Stimulated activated CD4-positive, alpha-beta T cell treated with anti-CD3 and anti-CD28 coated beads, Interleukin-4, amount 100 ng/mL, for 1 hour (primary cell): ENCODE results near the gene TMEM154.

Source experiments
- DNase-seq: peaks from one replicate; pipeline ENCODE4 v3.0.0-alpha.2; 2020

The TMEM154 gene

DNA sequence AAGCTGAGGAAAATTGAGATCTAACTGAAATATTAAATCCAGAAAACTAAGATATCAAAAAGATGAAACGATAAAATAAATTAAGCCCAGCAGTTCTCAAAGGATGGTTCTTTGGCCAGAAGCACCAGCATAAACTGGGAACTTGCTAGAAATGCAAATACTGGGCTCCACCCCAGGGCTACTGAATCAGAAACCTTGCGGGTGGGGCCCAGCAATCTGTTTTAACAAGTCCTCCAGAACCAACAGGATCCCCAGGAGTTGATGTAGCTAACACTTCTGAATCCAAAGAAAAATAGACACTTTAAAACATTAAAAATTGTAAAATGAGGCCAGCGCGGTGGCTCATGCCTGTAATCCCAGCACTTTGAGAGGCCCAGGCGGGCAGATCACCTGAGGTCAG is 14.1 kb upstream of the TMEM154 start:
- no peak for DNase-seq

DNA sequence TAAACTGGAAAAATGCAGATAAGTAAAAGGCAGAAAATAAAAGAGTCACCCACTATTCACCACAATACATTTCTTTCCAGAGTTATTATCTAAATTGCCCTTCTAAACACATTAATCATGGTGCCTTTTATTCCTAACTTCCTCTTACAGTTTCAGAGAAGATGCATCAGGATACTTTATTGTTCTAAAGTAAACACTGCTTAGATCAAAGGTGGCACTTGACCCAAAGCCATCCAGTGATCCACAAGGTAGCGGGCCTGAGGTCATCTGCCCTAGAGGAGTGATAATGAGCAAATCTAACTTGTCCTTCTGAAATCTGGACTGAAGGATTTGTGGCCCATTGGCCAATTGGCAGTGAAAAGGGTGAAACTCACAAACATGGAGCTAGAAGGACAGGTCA is 12.0 kb upstream of the TMEM154 start:
- no peak for DNase-seq

DNA sequence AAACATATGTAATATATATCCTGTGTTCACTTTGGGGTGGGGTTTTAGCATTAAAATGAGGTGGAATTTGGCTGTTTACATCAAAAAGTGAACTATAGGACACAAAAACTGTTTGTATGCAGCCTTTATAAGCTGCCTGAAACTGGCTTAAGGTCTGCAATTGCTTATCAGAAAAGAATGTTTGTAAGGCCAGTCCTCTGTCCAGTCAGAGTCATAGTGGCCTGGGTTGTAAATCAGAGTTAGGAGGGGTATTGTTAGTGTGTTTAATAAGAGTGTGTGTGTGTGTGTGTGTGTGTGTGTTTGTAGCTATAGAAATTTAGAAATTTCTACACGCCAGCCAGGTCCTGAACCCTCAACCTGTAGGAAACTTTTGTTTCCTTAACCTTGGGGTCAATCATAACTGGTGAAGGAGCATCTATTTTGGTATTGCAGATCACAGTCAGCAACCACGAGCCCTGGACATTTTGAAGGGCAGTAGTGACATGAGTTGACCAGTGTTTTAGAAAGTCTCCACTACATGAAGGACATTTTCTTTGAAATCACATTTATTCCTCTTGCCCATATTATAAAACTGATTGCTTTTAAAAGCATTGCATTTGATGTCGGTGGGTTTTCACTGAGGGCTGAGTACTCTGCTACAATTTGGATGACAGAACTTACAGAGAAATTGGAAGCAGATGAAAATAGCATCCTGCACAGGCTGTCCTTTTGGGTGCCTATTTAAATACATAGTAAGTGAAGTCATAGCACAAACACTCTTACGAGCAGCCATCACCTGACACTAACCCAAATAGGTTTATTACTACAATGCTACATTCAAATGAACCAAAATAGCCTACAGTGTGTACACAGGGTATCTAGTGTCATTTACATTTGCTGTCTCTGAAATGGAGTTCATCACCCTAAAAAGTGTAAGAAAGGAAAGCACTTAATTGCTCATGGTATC is 11.2 kb upstream of the TMEM154 start:
- no peak for DNase-seq

DNA sequence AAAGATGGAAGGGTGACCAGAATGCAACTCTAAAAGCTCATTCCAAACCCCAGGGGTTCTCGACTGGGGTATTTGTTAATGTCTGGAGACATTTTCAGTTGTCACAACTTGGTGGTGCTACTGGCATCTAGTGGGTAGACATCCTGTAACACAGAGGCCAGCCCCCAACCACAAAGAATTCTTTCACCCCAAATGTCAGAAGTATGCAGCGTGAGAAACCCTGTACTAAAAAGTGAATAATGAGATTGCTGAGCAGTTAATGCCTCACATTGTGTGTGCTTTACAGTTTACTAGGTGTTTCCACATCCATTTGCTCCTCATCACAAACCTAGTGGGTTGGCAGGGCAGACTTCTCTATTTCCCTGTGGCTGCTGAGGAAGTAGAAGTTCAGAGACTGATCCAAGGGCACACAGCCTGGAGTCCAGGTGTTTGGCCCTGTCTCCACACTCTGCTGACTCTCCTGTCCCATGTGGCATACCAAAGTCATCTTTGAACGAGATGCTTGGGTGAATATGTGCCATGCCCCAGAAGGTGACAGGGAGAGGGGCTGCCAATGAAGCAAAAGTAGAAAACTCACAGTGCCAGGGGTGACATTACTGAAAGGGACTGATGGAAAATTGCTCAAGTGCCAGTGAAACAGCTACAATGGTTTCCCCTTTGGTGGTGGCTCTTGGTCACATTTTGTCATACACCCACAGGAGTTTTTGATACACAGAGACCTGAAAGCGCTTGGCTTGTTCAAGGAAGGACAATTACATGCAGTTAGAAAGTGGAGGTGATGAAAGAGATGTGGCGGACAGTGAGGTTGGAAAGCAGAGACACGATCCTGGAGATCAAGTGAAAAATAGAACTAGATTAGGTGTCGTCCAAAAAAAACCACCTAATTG is 10.1 kb upstream of the TMEM154 start:
- no peak for DNase-seq

DNA sequence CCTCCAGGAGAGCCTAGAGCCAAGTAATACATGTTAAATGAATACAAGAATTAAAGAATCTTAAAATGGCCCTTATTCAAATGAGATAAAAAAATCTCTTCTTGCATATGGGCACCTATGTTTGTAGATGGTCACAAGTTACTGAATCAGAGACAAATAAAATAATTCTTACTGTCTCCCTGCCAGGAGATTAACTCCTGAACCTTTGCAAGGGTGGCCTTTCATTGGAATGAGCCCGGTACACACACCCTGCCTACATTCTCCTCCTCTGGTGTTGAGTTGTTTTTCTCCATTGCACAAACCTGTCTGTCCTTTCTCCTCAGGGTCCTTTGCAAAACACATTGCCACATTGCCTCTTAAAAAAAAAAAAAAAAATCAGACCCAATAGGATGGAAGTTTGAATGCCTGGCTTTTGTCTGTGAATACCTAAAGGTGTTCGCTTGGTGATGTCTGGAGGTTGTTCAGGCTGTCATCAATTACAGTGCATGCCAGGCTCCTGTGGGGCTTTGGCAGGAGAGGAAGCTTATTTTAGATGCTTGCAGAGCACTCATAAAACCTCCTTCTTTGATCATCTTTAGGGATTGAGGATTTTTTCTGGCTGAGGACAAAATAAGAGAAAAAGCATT is 8.3 kb upstream of the TMEM154 start:
- no peak for DNase-seq

DNA sequence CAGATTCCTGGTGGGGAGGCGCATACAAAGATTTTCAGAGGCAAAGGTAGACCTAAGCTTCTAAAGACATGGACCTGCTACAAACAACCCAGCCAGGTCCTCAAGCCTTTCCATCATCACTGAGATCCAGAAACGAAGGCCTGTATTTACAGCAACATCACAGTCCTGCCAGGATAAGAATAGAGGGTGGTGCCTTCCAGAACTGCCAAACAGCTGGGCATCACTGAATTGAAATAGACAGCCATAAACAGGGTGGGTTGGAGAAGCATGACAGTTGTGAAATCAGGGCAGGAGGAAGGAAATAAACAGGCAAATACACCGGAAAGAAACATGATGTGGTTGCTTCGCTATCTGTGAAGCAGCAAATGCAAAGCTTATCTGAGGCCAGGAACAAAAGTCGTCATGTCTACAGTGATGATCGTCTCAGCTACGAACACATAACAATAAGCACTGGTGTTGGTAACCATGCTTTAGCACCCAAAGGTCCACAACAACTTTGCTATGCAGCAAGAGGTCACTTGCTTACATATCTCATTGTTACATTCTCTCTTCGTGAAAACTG is 6.7 kb upstream of the TMEM154 start:
- no peak for DNase-seq

DNA sequence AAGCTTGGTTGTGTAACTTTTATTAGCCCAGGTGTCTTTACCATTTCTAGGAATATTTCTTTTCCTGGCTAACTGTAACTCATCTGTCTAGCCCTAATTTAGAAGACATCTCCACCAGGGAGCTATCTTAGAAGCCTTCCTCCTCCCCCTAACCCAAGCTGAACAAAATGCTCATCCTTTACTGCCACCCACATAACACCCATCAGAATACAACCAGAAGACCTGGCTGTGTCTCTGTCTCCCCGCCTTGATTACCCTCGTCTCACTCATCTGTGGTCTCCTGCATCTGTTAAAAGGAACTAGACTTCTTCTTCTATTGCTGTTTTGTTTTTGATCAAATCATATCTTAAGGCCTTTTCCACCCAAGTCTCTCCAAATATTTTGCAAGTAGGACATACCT is 4.8 kb upstream of the TMEM154 start:
- no peak for DNase-seq

DNA sequence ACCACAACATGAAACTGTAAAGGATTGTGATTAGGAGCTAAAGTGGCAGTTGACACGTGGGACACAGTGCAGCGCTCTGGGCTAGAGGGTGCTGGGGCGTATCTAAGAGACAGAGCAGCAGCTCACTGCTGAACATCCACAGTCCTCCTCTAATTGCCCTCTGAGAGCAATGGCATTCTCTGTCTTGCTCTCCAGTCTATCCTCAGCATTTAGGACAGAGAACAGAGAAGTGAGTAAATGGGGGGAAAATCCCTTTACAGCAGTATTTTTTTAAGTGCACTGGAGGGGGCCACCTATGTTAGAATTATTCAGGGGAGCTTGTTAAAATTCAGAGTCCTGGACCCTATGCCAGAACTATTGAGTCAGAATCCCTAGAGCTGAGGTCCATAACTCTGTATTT is 4.2 kb upstream of the TMEM154 start:
- DNase-seq, result no peak

DNA sequence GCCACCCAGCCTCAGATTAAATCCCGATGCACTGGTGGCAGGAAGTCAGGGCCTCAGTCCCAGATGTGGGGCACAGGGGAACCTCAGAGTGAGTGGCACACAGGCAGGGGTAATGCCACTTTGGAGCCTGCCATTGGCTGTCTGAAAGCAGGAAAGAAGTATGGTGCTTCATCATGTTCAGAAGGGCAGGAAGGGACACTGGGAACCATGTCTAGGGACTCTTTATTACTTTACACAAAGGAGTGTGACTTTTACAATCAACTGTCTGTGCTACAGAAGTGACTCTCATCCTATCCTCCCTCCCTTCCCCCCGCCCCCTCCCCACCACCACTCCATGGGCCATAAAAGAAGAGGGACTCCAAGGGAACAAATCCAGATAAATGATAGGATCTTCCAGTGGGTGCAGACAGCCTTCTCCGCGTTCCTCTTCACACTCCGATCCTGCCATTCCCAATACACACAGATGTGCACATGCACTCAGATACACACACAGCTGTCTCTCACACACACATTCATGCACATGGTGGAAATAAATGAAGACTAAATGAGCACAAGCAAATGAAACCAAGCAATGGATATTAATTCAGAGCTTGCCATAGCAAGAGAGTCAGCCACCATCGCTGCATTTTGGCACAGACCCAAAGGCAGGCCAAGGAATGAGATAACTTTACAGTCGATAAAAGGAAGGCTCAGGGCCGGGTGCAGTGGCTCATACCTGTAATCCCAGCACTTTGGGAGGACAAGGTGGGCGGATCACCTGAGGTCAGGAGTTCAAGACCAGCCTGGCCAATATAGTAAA is 2.5 kb upstream of the TMEM154 start:
- no peak for DNase-seq

DNA sequence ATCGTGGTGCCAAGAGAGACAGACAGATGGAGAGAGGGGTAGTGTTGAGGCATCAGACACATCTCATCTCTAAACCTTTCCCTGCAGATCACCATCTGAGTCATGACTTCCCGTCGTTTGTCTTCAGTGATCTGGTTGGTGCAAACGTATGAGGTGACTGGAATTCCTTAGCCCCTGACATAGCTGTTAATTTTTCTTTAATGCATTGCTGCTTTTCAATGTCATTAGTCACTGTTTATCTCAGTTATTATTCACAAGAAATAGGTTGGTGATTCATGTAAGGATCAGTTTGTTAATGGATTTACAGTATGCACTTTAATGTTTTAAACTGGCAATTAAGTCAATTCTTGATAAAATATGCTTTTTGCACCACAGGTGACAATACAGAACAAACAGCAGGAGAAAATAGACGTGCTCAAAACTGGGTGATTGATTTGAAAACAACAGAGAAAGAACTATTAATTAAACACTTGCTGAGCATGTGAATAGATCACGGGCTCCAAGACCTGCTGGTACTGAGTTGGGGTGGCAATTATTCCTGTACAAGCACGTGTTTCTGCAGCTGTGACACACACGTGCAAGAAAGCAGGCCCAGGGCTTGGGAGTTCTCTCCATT is 1.3 kb upstream of the TMEM154 start:
- DNase-seq, result no peak

DNA sequence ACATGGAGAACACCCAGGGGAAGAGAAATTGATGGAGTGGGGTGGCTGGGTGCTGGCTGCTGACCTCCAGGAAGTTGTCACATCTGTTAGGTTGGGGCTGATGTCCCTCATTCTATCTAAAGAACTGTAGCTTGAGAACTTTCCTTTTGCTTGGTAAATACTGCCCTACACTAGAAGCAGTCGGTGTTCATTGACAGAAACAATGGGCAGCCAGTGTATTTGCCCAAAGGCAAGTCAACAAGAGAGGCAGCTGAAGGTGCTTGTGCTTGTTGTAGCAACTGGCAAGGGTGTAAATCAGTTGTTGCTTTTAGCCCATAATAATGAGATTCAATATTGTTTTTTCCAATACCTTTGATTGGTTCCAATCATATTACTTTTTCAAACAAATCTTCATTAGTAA is 956 bp downstream of the TMEM154 start:
- no peak for DNase-seq

DNA sequence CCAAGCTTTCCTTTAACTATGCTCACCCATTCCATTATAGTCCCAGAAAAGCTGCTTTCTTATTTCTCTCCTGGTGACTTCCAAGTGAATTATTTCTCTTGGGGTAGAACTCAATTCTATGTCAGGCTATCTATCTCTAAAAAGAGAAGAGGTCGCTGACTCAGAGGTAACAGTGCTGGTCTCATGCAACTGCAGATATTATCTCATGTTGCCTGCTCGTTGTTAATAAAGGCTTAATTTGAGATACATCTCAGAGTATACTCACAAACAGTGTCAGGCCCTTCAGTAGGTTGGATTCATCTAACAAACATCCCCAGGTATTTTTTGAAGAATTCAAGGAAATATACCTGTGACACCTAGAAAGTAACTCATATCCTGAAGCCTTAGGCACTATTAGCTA is 2.7 kb downstream of the TMEM154 start:
- no peak for DNase-seq

DNA sequence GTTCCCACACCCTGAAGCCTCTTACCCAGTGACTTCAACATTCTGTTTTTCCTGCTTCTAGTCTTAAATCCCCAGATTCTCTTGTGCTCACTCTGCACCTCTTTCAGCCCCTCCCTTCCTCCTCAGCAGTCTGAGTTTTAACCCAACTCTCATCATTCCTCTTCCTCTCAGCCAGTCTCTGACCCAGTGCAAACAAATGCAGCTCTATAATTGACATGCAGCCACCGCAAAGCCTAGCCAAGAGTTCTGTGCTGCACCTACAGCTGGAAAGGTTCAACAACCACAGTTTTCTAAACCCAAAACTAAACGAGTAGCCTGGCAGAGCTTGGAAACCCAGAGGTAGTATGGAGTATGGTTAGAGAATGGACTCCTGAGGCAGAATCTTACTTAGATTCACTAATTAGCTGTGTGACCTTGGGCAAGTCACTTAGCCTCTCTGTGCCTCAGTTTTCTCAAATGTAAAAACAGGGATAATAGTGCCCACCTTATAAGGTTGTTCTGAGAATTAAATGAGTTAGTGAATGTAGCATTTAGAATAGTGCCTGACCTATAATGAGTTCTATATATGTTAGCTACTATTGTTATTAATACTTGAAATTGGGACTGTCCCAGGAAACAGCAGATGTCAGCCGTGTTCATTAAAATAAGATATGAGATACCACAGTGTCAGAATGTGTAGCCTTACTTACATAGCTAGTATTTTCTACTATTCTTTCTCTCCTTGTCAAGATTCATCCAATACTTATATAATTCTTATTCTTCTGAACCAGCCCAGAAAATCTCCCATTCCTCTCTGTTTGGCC is 3.5 kb downstream of the TMEM154 start:
- DNase-seq, result no peak

DNA sequence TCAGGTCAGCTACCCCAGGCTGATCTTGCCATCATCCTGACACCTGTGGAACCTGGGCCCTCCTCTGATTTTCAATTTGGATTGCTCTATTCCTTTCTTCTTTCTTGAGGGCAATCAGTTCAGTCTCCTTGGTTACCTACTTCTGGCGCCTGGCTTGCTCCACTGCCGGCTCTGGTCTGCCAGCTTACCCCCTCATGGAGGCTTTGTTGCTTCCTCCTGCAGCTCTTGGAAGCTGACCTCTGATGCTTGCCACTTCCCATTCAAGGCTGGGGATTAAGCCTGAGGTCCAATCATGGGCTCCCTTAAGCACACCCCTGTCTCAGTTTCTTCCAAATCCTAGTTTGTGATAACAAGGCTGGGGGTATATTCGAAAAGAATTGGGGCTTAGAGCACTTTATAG is 5.4 kb downstream of the TMEM154 start:
- DNase-seq, result no peak

DNA sequence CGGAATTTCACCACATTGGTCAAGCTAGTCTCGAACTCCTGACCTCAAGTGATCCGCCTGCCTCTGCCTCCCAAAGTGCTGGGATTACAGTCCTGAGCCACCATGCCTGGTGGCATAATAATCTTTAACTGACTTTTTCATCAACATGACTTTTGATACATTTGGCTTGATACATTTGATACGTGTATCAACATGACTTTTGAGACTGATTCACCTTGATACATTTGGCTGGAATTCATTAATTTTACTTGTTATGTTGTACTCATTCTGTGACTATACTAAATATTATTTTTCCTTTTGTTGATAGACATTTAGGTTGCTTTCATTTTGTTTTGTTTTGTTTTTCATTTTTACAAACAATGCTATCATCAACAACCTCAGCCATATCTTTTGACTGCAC is 6.3 kb downstream of the TMEM154 start:
- DNase-seq, result no peak

DNA sequence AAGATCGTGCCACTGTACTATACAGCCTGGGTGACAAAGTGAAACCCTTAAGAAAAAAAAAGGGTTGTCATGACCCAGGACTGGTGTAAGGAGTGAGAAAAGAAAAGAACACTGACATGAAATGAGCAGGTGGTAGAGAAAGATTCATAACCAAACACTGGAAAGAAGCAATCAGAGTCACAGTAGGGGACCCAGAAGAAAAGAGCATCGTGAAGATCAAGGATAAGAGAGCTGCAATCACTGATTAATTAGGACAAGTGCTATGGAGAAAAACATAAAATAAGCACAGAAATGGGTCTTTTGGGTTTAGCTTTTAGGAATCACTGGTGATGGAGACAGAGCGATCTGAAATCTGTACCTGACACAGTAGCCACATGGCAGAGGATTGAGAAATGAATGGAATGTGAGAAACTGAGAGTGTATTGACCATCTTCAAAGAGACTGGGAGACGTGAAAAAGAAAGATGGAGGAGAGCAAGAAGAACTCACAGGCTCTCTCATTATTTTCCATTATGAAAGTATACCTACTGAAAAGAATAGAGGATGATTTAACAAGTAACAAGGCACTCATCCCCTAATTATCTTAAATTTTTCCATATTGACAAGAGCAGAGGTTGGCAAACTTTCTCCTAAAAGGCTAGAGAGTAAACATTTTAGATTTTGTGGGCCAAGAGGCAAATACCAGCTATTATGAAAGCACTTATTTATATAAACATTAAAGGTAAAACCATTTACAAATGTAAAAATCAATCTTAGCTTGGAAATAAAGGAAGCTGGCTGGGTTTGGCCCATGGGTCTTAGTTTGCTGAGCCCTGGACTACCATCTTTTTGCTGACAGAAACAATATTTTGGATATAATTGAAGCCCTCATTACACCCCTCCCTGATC is 7.3 kb downstream of the TMEM154 start:
- no peak for DNase-seq

DNA sequence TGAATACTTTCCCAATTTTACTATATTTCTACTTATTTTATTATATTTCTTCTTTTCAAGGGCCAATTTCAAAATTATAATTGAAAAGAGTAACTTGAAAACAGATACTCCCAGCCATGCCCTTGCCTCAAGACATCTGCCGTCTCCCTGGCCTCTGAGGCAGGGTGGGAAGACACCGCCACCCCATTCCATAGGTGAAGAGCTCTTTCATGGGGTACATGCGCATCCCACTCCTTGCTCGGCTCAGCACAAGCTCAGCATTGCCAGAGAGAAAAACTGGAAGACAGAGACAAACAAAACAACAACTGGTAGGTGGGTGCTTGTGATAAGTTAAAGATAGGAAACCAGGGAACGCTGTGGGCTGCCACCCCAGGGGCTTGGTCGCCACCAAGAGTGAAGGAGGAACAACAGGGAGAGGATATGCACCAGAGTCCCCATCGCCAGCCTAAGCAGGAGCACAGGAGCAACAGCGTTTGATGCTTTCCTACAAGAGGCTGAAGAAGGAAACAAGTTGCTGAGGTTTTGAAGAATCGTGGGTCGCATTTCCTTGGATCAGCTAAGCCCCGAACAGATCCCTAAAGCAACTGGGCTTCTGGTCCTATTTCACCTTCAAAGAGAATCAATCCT is 11.3 kb downstream of the TMEM154 start:
- no peak for DNase-seq

DNA sequence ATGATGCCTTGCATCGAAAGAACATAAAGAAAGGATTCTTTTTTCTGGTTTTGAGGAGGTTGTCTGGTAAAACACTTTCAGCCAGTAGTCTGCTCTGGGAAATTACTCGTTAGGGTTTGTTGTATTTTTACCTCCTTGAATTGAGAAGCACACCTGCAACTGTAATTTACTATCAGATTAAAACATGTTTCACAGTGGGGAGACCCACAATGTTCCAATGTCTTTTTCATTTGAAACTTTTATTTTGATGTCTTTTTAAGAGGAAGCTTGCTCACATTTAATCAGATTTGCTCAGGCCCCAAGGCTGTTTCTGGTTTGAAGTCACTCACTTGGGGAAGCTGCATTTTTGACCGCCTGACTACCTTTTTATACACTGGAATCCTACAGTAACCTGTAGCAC is 12.0 kb downstream of the TMEM154 start:
- no peak for DNase-seq

DNA sequence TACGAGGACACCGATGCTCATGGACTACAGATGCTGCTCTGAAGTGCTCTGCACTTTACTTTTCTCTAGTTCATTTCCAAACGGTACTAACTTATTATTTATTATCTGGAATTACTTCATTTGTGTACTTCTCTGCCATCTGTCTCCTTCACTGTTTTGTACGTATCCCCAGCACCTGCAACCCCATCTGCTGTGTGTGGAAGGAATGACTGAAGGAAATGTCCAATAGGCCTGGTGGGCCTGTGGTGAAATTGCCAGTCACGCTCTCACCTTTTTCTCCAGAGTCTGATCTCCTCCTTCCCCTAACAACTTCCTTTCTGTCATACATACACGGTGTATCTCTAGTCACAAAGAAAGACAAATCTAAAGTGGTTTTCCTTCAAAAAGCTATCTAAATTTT is 12.9 kb downstream of the TMEM154 start:
- DNase-seq, result no peak
